CD14-positive monocyte (primary cell): ENCODE results near the gene CACHD1. TPM values are rescaled to one million over a fixed set of nuclear protein-coding genes. Genes with fewer than 3 reads are reported as not detected.
A peak's percentile ranks its signal among the peaks of the same experiment; 100 is the strongest.

Source experiments
- DNase-seq, 3 donors: peaks; one replicate each; pipeline ENCODE4 v3.0.0-alpha.2; 2011 to 2022
- H2AFZ ChIP-seq: 2 replicates; pipeline ENCODE4 v1.6.0; 2012; ENCODE audit warnings: mild to moderate bottlenecking, low read depth, low read length, inconsistent platforms; ENCODE audit not compliant: insufficient read depth, poor library complexity, severe bottlenecking
- H3K27ac ChIP-seq, 2 donors: 1 replicate in 1 of 2; 2 replicates in 1 of 2; pipeline ENCODE4 v1.5.1; 2012 to 2013; ENCODE audit warnings: low read length in 2 of 2, control low read depth in 1 of 2, inconsistent platforms in 1 of 2, low read depth in 1 of 2, mild to moderate bottlenecking in 1 of 2
- H3K27me3 ChIP-seq, 2 donors: one replicate each; pipeline versions ENCODE4 v1.6.0 to v1.6.1; 2011 to 2013; ENCODE audit warnings: low read length in 2 of 2; ENCODE audit not compliant: control insufficient read depth in 2 of 2, insufficient read depth in 2 of 2
- H3K36me3 ChIP-seq, 2 donors: replicated peaks in 1 of 2; 1 replicate in 1 of 2; 2 replicates in 1 of 2; pipeline versions ENCODE4 v1.5.1 to v1.6.1; 2012 to 2013; ENCODE audit warnings: low read length in 2 of 2, control low read depth in 1 of 2, inconsistent platforms in 1 of 2, mild to moderate bottlenecking in 1 of 2; ENCODE audit not compliant: insufficient read depth in 2 of 2, control insufficient read depth in 1 of 2
- H3K4me1 ChIP-seq, 2 donors: 1 replicate in 1 of 2; 2 replicates in 1 of 2; pipeline versions ENCODE4 v1.5.1 to v1.6.1; 2012 to 2013; ENCODE audit warnings: low read length in 2 of 2, control low read depth in 1 of 2, inconsistent platforms in 1 of 2, mild to moderate bottlenecking in 1 of 2, moderate library complexity in 1 of 2; ENCODE audit not compliant: insufficient read depth in 2 of 2, control insufficient read depth in 1 of 2
- H3K4me2 ChIP-seq: replicated peaks from 2 replicates; pipeline ENCODE3; 2012; ENCODE audit warnings: low read length, moderate library complexity, mild to moderate bottlenecking; ENCODE audit not compliant: poor library complexity, severe bottlenecking; ENCODE audit errors: extremely low read depth
- H3K4me3 ChIP-seq, 3 experiments: fragments of 200-600 bp in 1 of 3; sonication (generic) in 1 of 3; replicated peaks in 1 of 3; 1 replicate in 2 of 3; 2 replicates in 1 of 3; pipeline ENCODE4 v1.5.1; 2011 to 2013; ENCODE audit warnings: low read length in 3 of 3, mild to moderate bottlenecking in 3 of 3, control low read depth in 2 of 3, low read depth in 2 of 3, inconsistent platforms in 1 of 3, moderate library complexity in 1 of 3
- H3K79me2 ChIP-seq: 2 replicates; pipeline ENCODE4 v1.6.0; 2012; ENCODE audit warnings: mild to moderate bottlenecking, control low read depth, inconsistent platforms, low read length, moderate library complexity; ENCODE audit not compliant: insufficient read depth
- H3K9ac ChIP-seq: 2 replicates; pipeline ENCODE4 v1.6.0; 2017; ENCODE audit warnings: low read length, mild to moderate bottlenecking; ENCODE audit not compliant: insufficient read depth, poor library complexity, severe bottlenecking
- H3K9me3 ChIP-seq, 2 donors: replicated peaks in 1 of 2; 1 replicate in 1 of 2; 2 replicates in 1 of 2; pipeline versions ENCODE4 v1.5.1 to v1.6.1; 2012 to 2013; ENCODE audit warnings: low read length in 2 of 2, control low read depth in 1 of 2; ENCODE audit not compliant: control insufficient read depth in 1 of 2, insufficient read depth in 1 of 2
- H4K20me1 ChIP-seq: 2 replicates; pipeline ENCODE4 v1.6.0; 2012; ENCODE audit warnings: mild to moderate bottlenecking, low read length, control low read depth, moderate library complexity; ENCODE audit not compliant: insufficient read depth
- H3K27ac Mint-ChIP-seq, 7 donors: one replicate each; pipeline ENCODE4 v1.8.0; 2020; ENCODE audit warnings: mild to moderate bottlenecking in 7 of 7, mixed read lengths in 7 of 7, moderate library complexity in 6 of 7, inconsistent platforms in 2 of 7
- H3K27me3 Mint-ChIP-seq, 3 donors: one replicate each; pipeline ENCODE4 v1.8.0; 2021 to 2022; ENCODE audit warnings: low read depth in 3 of 3, mild to moderate bottlenecking in 3 of 3, mixed read lengths in 3 of 3, moderate library complexity in 3 of 3, inconsistent platforms in 1 of 3
- H3K36me3 Mint-ChIP-seq, 2 donors: one replicate each; pipeline ENCODE4 v1.8.0; 2020; ENCODE audit warnings: mixed read lengths in 2 of 2, inconsistent platforms in 1 of 2, mild to moderate bottlenecking in 1 of 2
- H3K4me1 Mint-ChIP-seq: one replicate; pipeline ENCODE4 v1.8.0; 2020; ENCODE audit warnings: mild to moderate bottlenecking, mixed read lengths
- H3K4me3 Mint-ChIP-seq, 2 donors: one replicate each; pipeline ENCODE4 v1.8.0; 2020; ENCODE audit warnings: mild to moderate bottlenecking in 2 of 2, mixed read lengths in 2 of 2, moderate library complexity in 1 of 2
- H3K9me3 Mint-ChIP-seq, 7 donors: one replicate each; pipeline ENCODE4 v1.8.0; 2020 to 2022; ENCODE audit warnings: mixed read lengths in 7 of 7, mild to moderate bottlenecking in 6 of 7, moderate library complexity in 6 of 7, inconsistent platforms in 2 of 7
- CTCF ChIP-seq: fragments of 200-600 bp; IDR thresholded peaks from one replicate; pipeline ENCODE4 v1.8.0; 2022; ENCODE audit warnings: antibody characterized with exemption, mild to moderate bottlenecking
- WGBS: methylation state at CpG from one replicate; pipeline ENCODE4 v1.1.5; 2013; ENCODE audit warnings: missing lambda C conversion rate; ENCODE audit not compliant: insufficient coverage; 5-methylcytosine and 5-hydroxymethylcytosine counted together
- intact Hi-C, 2 donors: fragments of 100-400 bp; cut with micrococcal nuclease; formaldehyde crosslinking; loops; one replicate each; pipeline versions ENCODE4 v1.15.0 to v1.15.1; 2023
- polyA plus RNA-seq, 3 donors: library from polyadenylated mRNA; depleted of rRNA in 1 of 3; unstranded in 2 of 3; stranded (reverse) in 1 of 3; fragments of 300-500 nt in 2 of 3; fragments of >200 nt in 1 of 3; fragmentation: Illumina TruSeq in 2 of 3; gene quantifications; 1 replicate in 2 of 3; 2 replicates in 1 of 3; pipeline ENCODE4 v1.2.3, GENCODE V29; 2012 to 2021

CACHD1 gene
- polyA plus RNA-seq, 3 donors: 0.12 TPM; not detected in 2

GRCh38 chr1:64653466-64653865 is 183.5 kb downstream of the CACHD1 start:
- H3K27me3 ChIP-seq: no peaks in the 10 kb centered on the region
- no peaks in the 10 kb centered on the region for H3K4me1 ChIP-seq
- no peak overlapping the region for H3K4me2 ChIP-seq
- no peak for TF ChIP-seq CTCF
- intact Hi-C loops: no loop called here
- Mint-ChIP-seq H3K4me3 (no peak overlapping the region), H3K27ac (no peak overlapping the region), H3K4me1 (no peaks in the 10 kb centered on the region), H3K9me3 (no peaks in the 10 kb centered on the region), H3K27me3 (peaks cover 0 to 1% (median 0%) of the 10 kb centered on the region in 3 donors), H3K36me3 (no peaks in the 10 kb centered on the region)
- H3K4me3 ChIP-seq: no peak overlapping the region
- H3K9me3 ChIP-seq: no peaks in the 10 kb centered on the region
- no peak overlapping the region for H2AFZ ChIP-seq
- no peaks in the 10 kb centered on the region for H4K20me1 ChIP-seq
- no peaks in the 10 kb centered on the region for H3K36me3 ChIP-seq
- no peak overlapping the region for H3K9ac ChIP-seq
- no peaks in the 10 kb centered on the region for H3K79me2 ChIP-seq
- no peak for DNase-seq
- H3K27ac ChIP-seq: no peak overlapping the region
- no CpG with 5 or more reads among the region's 2 CpGs for WGBS

- no peaks in the 10 kb centered on the region for H3K4me1 Mint-ChIP-seq
- Histone ChIP-seq H3K4me2 (no peak overlapping the region), H3K4me1 (no peaks in the 10 kb centered on the region), H4K20me1 (no peaks in the 10 kb centered on the region), H3K9me3 (no peaks in the 10 kb centered on the region), H3K79me2 (no peaks in the 10 kb centered on the region), H3K27ac (no peak overlapping the region), H3K9ac (no peak overlapping the region), H3K4me3 (no peak overlapping the region), H3K27me3 (no peaks in the 10 kb centered on the region), H3K36me3 (no peaks in the 10 kb centered on the region), H2AFZ (no peak overlapping the region)
- intact Hi-C loops: no loop called here
- H3K36me3 Mint-ChIP-seq: no peaks in the 10 kb centered on the region
- no peaks in the 10 kb centered on the region for H3K9me3 Mint-ChIP-seq
- H3K27me3 Mint-ChIP-seq: peaks cover 0 to 1% (median 0%) of the 10 kb centered on the region in 3 donors
- WGBS: 92% methylated on average over 2 of the region's 5 CpGs
- DNase-seq: no peak
- H3K27ac Mint-ChIP-seq: peak overlapping the region in 1 of 7 donors; percentile 50
- no peak overlapping the region for H3K4me3 Mint-ChIP-seq
- TF ChIP-seq CTCF: no peak
Observed at GRCh38 chr1:64654519-64655341, 184.8 kb downstream of the CACHD1 start.
